Stimulated activated CD4-positive, alpha-beta T cell treated with anti-CD3 and anti-CD28 coated beads, TNF-alpha, amount 100 ng/mL, for 4 hours (primary cell): Measurements from ENCODE around the gene TGM4.

Source experiments
- DNase-seq, 3 experiments: peaks; one replicate each; pipeline ENCODE4 v3.0.0-alpha.2; 2020; ENCODE audit warnings: low read depth in 3 of 3

The TGM4 gene

GRCh38 chr3:44954962-44955361 is 80.6 kb downstream of the TGM4 start:
- DNase-seq: no peak

GRCh38 chr3:44955917-44956316 is 81.5 kb downstream of the TGM4 start:
- DNase-seq: no peak

DNA sequence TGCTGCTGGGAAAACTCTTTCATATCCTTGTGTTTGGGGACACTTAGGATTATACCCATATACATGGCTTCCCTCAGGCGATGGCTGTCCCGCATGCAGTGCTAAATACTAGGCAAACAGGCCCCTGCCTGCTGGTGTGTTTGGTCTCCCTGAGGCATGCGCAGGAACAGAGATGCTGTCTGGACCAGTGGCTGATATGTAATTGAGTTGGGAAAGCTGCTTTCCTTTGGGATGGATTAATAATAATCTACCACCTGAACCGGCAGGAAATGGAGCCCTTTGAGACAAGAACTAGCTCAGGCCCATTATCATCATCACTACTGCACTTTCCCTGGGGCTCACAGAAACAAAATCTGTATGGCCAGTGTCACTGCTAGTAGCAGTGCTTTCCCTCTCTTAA is 83.6 kb downstream of the TGM4 start:
- no peak for DNase-seq

DNA sequence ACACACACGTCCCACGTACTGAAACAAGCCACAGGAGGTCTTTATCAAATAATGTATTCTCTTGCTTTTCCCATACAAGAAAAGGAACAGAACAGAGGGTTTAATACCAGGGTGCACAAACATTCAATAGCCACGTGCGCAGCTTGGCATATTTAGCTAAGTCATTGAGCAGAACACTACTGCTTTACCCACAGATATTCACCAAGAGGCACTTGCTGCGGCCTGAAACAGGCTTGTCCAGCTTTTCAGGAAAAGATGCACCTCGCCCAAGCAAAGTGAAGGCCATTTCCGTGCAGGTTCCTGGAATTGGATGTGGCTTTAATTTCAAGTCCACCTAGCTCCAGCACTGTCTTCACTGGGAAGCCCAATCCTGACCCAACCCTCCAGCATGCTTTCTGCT is 84.0 kb downstream of the TGM4 start:
- no peak for DNase-seq

GRCh38 chr3:44960387-44961026 is 86.1 kb downstream of the TGM4 start:
- DNase-seq: no peak

DNA sequence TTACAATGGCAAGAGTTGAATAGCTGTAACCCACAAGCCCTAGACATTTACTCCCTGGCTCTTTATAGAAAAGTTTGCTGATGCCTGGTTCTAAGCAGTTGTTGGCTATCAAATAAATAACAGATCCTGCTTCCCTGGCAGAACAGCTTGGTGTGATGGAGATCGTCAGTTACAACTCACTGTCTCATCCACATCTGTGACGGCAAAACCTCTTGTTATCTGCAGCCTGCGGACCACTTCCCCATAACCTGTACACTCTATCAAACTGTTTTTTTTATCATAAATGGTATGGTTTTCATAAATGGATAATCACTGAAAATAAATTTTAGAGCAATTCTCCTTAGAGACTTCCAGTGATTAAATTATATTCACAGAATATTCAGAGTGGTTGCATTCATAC is 87.5 kb downstream of the TGM4 start:
- DNase-seq: no peak

DNA sequence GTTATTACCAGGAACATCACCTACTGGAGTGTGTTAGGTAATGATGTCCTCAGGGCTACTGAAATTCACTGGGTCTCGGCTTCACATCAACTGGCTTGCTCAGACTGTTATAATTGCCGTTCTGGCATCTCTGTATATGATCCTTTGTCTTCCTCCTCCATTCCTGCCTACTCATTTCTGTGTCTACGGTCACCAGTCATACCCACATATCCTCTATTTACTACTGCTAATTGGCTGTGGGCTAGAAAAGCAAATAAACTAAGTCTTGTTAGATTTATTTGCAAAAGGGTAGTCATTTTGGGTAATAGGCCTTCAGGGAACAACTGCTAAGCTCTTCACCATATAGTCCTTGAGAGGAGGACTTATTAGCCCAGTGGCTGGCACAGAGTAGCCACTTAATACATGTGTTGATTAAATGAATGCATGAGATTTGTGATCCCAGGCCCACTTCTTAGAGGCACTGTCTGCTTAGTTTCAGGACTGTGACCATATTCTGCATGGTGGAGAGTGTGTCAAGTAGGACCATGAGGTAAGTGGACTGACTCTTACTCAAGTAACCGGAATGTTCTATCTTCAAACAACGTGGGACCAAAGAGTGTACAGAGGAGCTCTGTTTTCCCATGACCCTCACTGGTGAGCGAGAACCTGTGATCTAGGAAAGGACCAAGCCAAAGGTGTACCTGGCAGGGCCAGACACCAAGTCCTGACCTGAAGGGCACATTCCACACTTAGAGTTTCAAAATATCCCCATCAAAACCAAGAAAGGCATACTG is 88.4 kb downstream of the TGM4 start:
- no peak for DNase-seq

DNA sequence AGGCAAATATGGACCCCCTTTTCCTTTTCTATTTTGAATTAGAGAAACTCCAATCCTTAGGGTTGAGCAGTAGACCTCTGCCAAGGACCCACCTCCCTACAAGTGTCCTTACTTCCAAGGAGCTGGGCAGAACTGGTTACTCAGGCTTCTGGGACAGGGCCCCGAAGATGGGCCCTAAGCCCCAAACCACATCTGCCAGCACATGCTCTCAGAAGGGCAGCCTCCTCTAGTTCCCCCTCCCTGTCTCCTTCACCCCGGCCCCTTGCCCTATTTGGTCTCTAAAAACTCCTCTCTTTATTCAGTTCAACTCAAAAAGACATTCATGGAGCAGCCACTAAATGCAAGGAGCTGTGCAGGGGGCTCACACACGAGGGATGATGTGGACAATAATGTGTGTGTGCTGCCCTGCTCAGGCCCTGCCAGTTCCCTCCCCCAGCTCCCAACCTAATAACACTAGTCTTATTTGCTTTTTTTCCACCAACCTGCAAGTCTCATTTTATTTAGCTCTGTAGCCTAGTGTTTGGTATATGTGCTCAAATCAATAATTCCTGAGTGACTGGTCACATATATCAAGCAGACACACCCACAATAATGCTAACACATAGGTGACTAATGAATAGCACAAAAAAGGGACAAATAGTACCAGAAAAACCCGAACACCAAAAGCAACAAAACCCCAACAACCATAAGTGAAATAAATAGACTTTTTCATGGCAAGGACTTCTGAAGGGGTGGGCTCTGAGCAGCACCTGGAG is 89.3 kb downstream of the TGM4 start:
- DNase-seq: no peak
